PC-3 (cell line): Measurements from ENCODE around the gene WRNIP1. TPM values are rescaled to one million over a fixed set of nuclear protein-coding genes. Genes with fewer than 3 reads are reported as not detected.

Experiments
- ATAC-seq: fragments of 200-7000 bp; cut with Tn5 transposase; 2 replicates; pipeline ENCODE4 v1.9.1; 2020; ENCODE audit warnings: mild to moderate bottlenecking, moderate library complexity
- BruUV-seq: library from RNA; stranded (reverse); fragments of 400-500 nt; replicated peaks from 2 replicates; lab custom pipeline; 2021; lab: Mats Ljungman, UMichigan
- CTCF ChIA-PET: fragments of 300-600 bp; sonication (Branson Sonifier 250); formaldehyde crosslinking; loops from one replicate; lab custom pipeline; 2022; ENCODE audit warnings: antibody characterized with exemption; lab: Charles Lee
- POLR2A ChIA-PET: fragments of 300-600 bp; sonication (Branson Sonifier 250); formaldehyde crosslinking; loops from one replicate; lab custom pipeline; 2022; ENCODE audit warnings: antibody characterized with exemption; ENCODE audit not compliant: unreplicated experiment; lab: Charles Lee
- DNase-seq: peaks from one replicate; pipeline ENCODE4 v3.0.0-alpha.2; 2015
- H2AFZ ChIP-seq: fragments of 300-600 bp; sonication (generic); 2 replicates; pipeline ENCODE4 v1.6.0; 2016; ENCODE audit warnings: antibody characterized with exemption, low read length
- H3F3A ChIP-seq: fragments of 300-600 bp; sonication (generic); one replicate; pipeline ENCODE4 v1.6.0; 2017; ENCODE audit warnings: antibody characterized with exemption, low read length, control low read depth, mild to moderate bottlenecking; ENCODE audit not compliant: unreplicated experiment
- H3K27ac ChIP-seq: fragments of 300-600 bp; sonication (generic); 2 replicates; pipeline ENCODE4 v1.5.1; 2016; ENCODE audit warnings: mild to moderate bottlenecking, low read length
- H3K27me3 ChIP-seq: fragments of 300-600 bp; sonication (generic); 2 replicates; pipeline ENCODE4 v1.6.1; 2016; ENCODE audit warnings: low read length, mixed read lengths
- H3K36me3 ChIP-seq: fragments of 300-600 bp; sonication (generic); 2 replicates; pipeline ENCODE4 v1.6.1; 2016; ENCODE audit warnings: low read depth, mixed run types, low read length, mixed read lengths
- H3K4me1 ChIP-seq: fragments of 300-600 bp; sonication (generic); 2 replicates; pipeline ENCODE4 v1.5.1; 2016; ENCODE audit warnings: low read length; ENCODE audit not compliant: insufficient read depth
- H3K4me2 ChIP-seq: fragments of 300-600 bp; sonication (generic); 2 replicates; pipeline ENCODE4 v1.6.0; 2016; ENCODE audit warnings: low read length
- H3K4me3 ChIP-seq: fragments of 300-600 bp; sonication (generic); 2 replicates; pipeline ENCODE4 v1.5.1; 2016; ENCODE audit warnings: mild to moderate bottlenecking, low read length, mixed read lengths
- H3K79me2 ChIP-seq: fragments of 300-600 bp; sonication (generic); 2 replicates; pipeline ENCODE4 v1.6.1; 2017; ENCODE audit warnings: low read length, mixed read lengths
- H3K9ac ChIP-seq: fragments of 300-600 bp; sonication (generic); 2 replicates; pipeline ENCODE4 v1.6.0; 2016; ENCODE audit warnings: mild to moderate bottlenecking, low read length
- H3K9me2 ChIP-seq: fragments of 300-600 bp; sonication (generic); replicated peaks from 2 replicates; pipeline ENCODE4 v1.6.1; 2016; ENCODE audit warnings: mixed run types, low read length, mixed read lengths
- H3K9me3 ChIP-seq: fragments of 300-600 bp; sonication (generic); 2 replicates; pipeline ENCODE4 v1.6.1; 2016; ENCODE audit warnings: low read length, mixed read lengths
- H4K20me1 ChIP-seq: fragments of 300-600 bp; sonication (generic); 2 replicates; pipeline ENCODE4 v1.6.1; 2016; ENCODE audit warnings: low read length, mixed read lengths
- CTCF ChIP-seq: fragments of 300-600 bp; sonication (generic); conservative IDR thresholded peaks from 2 replicates; pipeline ENCODE4 v1.5.1; 2017; ENCODE audit warnings: antibody characterized with exemption, low read depth, mild to moderate bottlenecking, low read length
- EZH2 ChIP-seq: fragments of 300-600 bp; sonication (generic); IDR thresholded peaks from one replicate; pipeline ENCODE4 v1.6.1; 2017; ENCODE audit warnings: antibody characterized with exemption, mild to moderate bottlenecking, low read length; ENCODE audit not compliant: unreplicated experiment
- EZH2phosphoT487 ChIP-seq: fragments of 300-600 bp; sonication (generic); IDR thresholded peaks from 2 replicates; pipeline ENCODE4 v1.6.1; 2018; ENCODE audit warnings: mild to moderate bottlenecking, antibody characterized with exemption, low read length, borderline replicate concordance
- intact Hi-C: fragments of 100-400 bp; cut with micrococcal nuclease; formaldehyde crosslinking; loops from 2 replicates; pipeline ENCODE4 v1.9.0; 2023
- total RNA-seq: library from RNA; depleted of rRNA; stranded (reverse); fragments of >200 nt; gene quantifications from 2 replicates; pipeline ENCODE4 v1.2.3, GENCODE V29; 2014

Gene WRNIP1
- total RNA-seq, 1 experiment from 2014 or later: 92.2 TPM

DNA sequence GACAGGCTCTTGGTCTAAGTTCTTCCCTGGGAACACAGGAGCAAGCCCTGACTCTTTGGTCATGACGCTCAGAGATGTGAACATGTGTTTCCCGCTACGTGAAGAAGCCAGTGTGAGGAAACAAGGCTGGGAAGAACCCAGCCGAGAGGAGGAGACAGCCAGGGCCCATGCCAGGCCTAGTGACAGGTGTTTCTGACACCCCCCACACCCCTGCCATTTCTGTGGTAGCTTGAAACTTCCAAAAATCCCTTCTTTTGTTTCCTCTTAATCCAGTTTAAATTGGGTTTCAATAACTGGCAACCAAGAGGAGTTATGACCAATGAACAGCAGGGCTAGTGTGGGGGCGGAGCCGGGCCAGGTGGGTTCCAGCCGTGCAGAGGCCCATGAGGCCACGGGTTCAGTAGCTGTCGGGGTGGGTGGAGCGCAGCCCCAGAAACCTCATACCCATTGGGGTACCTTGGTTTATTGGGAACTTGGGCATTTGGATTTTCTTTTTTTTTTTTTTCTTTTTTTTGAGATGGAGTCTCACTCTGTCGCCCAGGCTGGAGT is 33.5 kb downstream of the WRNIP1 start:
- no peaks in the 10 kb centered on the region for H3K36me3 ChIP-seq
- DNase-seq (no peak), ATAC-seq (no peak)
- no peaks in the 10 kb centered on the region for H3K9me3 ChIP-seq
- no peak overlapping the region for H3K9ac ChIP-seq
- ChIA-PET POLR2A (no interaction called here), CTCF (no interaction called here)
- H3K4me2 ChIP-seq: no peak overlapping the region
- no peak overlapping the region for H3K27ac ChIP-seq
- H4K20me1 ChIP-seq: no peaks in the 10 kb centered on the region
- no peaks in the 10 kb centered on the region for H3K9me2 ChIP-seq
- TF ChIP-seq EZH2 (no peak), EZH2phosphoT487 (no peak), CTCF (no peak)
- H3F3A ChIP-seq: no peaks in the 10 kb centered on the region
- H3K4me3 ChIP-seq: no peak overlapping the region
- no peak overlapping the region for H2AFZ ChIP-seq
- BruUV-seq: no TSS peak
- peaks cover 15% of the 10 kb centered on the region for H3K4me1 ChIP-seq
- peaks cover 3% of the 10 kb centered on the region; the same call in 1 of the 2 replicates for H3K79me2 ChIP-seq
- intact Hi-C loops: no loop called here
- no peaks in the 10 kb centered on the region for H3K27me3 ChIP-seq

DNA sequence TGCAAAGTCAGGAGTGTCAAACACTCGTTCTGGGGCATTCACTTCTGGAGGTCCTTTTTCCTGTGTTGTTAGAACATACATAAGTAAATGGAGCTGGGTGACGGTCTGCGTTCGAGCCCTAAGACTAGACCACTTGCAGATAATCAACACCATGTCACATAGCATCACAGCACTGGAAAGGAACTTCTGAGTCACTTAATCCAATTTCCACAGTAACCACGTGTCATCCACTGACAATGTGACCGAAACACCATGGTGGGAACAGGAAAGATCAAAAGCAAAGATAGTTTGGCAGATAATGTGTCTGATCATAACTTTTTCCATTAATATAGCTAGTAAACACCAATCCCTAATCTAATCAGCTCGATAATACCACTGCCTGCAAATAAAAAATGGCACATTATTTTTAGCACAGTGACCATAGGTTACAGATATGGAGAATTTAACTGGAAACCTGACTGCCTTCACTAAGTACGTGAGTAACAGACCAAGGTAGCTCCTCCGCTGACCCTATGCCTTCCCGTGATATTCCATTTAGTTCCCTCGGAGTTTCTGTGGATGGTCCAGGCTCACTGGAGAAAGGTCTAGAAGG is 34.8 kb downstream of the WRNIP1 start:
- peaks cover 4% of the 10 kb centered on the region; the same call in 1 of the 2 replicates for H3K4me1 ChIP-seq
- no peak for TF ChIP-seq CTCF
- TF ChIP-seq EZH2: no peak
- TF ChIP-seq EZH2phosphoT487: no peak
- no peak overlapping the region for H3K4me2 ChIP-seq
- no peaks in the 10 kb centered on the region for H3F3A ChIP-seq
- no TSS peak for BruUV-seq
- H2AFZ ChIP-seq: no peak overlapping the region
- peak overlapping the region; percentile 7; the same call in 1 of the 2 replicates for H3K27ac ChIP-seq
- ChIA-PET POLR2A (no interaction called here), CTCF (no interaction called here)
- intact Hi-C loops: no loop called here
- H3K9me3 ChIP-seq: no peaks in the 10 kb centered on the region
- H4K20me1 ChIP-seq: no peaks in the 10 kb centered on the region
- H3K27me3 ChIP-seq: no peaks in the 10 kb centered on the region
- no peaks in the 10 kb centered on the region for H3K9me2 ChIP-seq
- H3K4me3 ChIP-seq: no peak overlapping the region
- ATAC-seq (no peak), DNase-seq (no peak)
- H3K79me2 ChIP-seq: peaks cover 3% of the 10 kb centered on the region; the same call in 1 of the 2 replicates
- H3K9ac ChIP-seq: no peak overlapping the region
- no peaks in the 10 kb centered on the region for H3K36me3 ChIP-seq
